K562 (cell line): ENCODE measurements around the gene RAP1GAP2. TPM values are rescaled to one million over a fixed set of nuclear protein-coding genes. Genes with fewer than 3 reads are reported as not detected.

ENCODE experiments used
- ATAC-seq: fragments of 200-7000 bp; cut with Tn5 transposase; 3 replicates; pipeline ENCODE4 v1.9.1; 2020; ENCODE audit warnings: moderate library complexity
- BruUV-seq: library from RNA; stranded (reverse); fragments of 400-500 nt; replicated peaks from 2 replicates; lab custom pipeline; 2021; lab: Mats Ljungman, UMichigan
- CTCF ChIA-PET: fragments of 300-600 bp; formaldehyde crosslinking; extraction: SDS; loops from one replicate; lab custom pipeline; 2021; ENCODE audit warnings: low intra/inter-chr PET ratio; lab: Yijun Ruan, JAX
- POLR2A ChIA-PET: fragments of 300-600, 350-650 bp; sonication (Branson Sonifier 250); formaldehyde crosslinking; extraction: SDS; loops from one replicate; lab custom pipeline; 2021; ENCODE audit warnings: antibody characterized with exemption, inconsistent platforms; lab: Yijun Ruan, JAX
- DNase-seq, 4 experiments: peaks; one replicate each; pipeline versions ENCODE4 v3.0.0 to v3.0.0-alpha.2; 2011 to 2018; ENCODE audit warnings: low spot score in 3 of 4, mixed read lengths in 3 of 4; ENCODE audit errors: extremely low read depth in 1 of 4
- FAIRE-seq: peaks from 2 replicates; lab custom pipeline; 2011; peaks lifted over from hg19 to GRCh38; lab: Jason Lieb, UNC
- H2AFZ ChIP-seq: 2 replicates; pipeline ENCODE4 v1.6.0; 2011; ENCODE audit warnings: low read depth, low read length, control low read depth, inconsistent platforms
- H3K27ac ChIP-seq: fragments of 200-600 bp; 3 replicates; pipeline ENCODE4 v1.8.0; 2011; ENCODE audit warnings: low read depth, mild to moderate bottlenecking, control low read depth, inconsistent platforms, low read length, moderate library complexity, mixed read lengths; ENCODE audit errors: extremely low read depth
- H3K27me3 ChIP-seq, 2 experiments: fragments of 300-600 bp in 1 of 2; 2 replicates in 1 of 2; 3 replicates in 1 of 2; pipeline versions ENCODE4 v1.6.0 to v1.8.0; 2011; ENCODE audit warnings: inconsistent platforms in 2 of 2, low read length in 2 of 2, mild to moderate bottlenecking in 1 of 2, mixed read lengths in 1 of 2, moderate library complexity in 1 of 2; ENCODE audit not compliant: control insufficient read depth in 2 of 2, insufficient read depth in 2 of 2
- H3K36me3 ChIP-seq: fragments of 300-600 bp; 3 replicates; pipeline ENCODE4 v1.8.0; 2011; ENCODE audit warnings: mild to moderate bottlenecking, low read length, inconsistent platforms; ENCODE audit not compliant: control insufficient read depth, insufficient read depth
- H3K4me1 ChIP-seq, 2 experiments: fragments of 200-600 bp in 1 of 2; replicated peaks in 1 of 2; 2 replicates in 1 of 2; 3 replicates in 1 of 2; pipeline versions ENCODE4 v1.5.1 to v1.8.0; 2011; ENCODE audit warnings: inconsistent platforms in 2 of 2, low read length in 2 of 2, mild to moderate bottlenecking in 1 of 2, mixed read lengths in 1 of 2, moderate library complexity in 1 of 2; ENCODE audit not compliant: control insufficient read depth in 2 of 2, insufficient read depth in 2 of 2
- H3K4me2 ChIP-seq: 2 replicates; pipeline ENCODE4 v1.6.1; 2011; ENCODE audit warnings: low read length, control low read depth, inconsistent platforms, mixed read lengths; ENCODE audit not compliant: insufficient read depth
- H3K4me3 ChIP-seq: fragments of 200-600 bp; sonication (generic), shearing (Covaris generic); 2 replicates; pipeline ENCODE4 v1.5.1; 2016; ENCODE audit warnings: control low read depth, inconsistent platforms
- H3K79me2 ChIP-seq: fragments of 200-600 bp; 3 replicates; pipeline ENCODE4 v1.8.0; 2011; ENCODE audit warnings: low read length, inconsistent platforms; ENCODE audit not compliant: control insufficient read depth, insufficient read depth
- H3K9ac ChIP-seq, 2 experiments: 2 replicates each; pipeline versions ENCODE4 v1.6.0 to v1.6.1; 2011; ENCODE audit warnings: low read depth in 2 of 2, low read length in 2 of 2, control low read depth in 1 of 2, inconsistent platforms in 1 of 2, mild to moderate bottlenecking in 1 of 2, mixed read lengths in 1 of 2; ENCODE audit not compliant: insufficient read depth in 1 of 2
- H3K9me1 ChIP-seq: one replicate; pipeline ENCODE4 v1.6.0; 2011; ENCODE audit warnings: inconsistent platforms, mild to moderate bottlenecking, low read length, moderate library complexity; ENCODE audit not compliant: control insufficient read depth, insufficient read depth
- H3K9me3 ChIP-seq: replicated peaks from 2 replicates; pipeline ENCODE4 v1.5.1; 2011; ENCODE audit warnings: low read depth, low read length, inconsistent platforms; ENCODE audit not compliant: control insufficient read depth, insufficient read depth
- H4K20me1 ChIP-seq: replicated peaks from 2 replicates; pipeline ENCODE4 v1.6.1; 2011; ENCODE audit warnings: low read length, inconsistent platforms, mixed read lengths; ENCODE audit not compliant: control insufficient read depth, insufficient read depth
- CSDE1 ChIP-seq, 2 experiments: fragments of 450-650 bp; IDR thresholded peaks; 2 replicates each; pipeline ENCODE4 v1.6.1; 2016; ENCODE audit warnings: mild to moderate bottlenecking in 1 of 2
- CTCF ChIP-seq, 3 experiments: IDR thresholded peaks in 2 of 3; conservative IDR thresholded peaks in 1 of 3; 2 replicates each; pipeline ENCODE4 v1.5.1; 2011 to 2012; ENCODE audit warnings: low read length in 3 of 3, mild to moderate bottlenecking in 3 of 3, control low read depth in 2 of 3, improper control_type of control experiment in 1 of 3, inconsistent platforms in 1 of 3, low read depth in 1 of 3, mixed read lengths in 1 of 3, moderate library complexity in 1 of 3; ENCODE audit not compliant: insufficient read depth in 2 of 3
- KAT8 ChIP-seq: fragments of 450-650 bp; IDR thresholded peaks from 2 replicates; pipeline ENCODE4 v1.6.1; 2016; ENCODE audit warnings: low read depth, mild to moderate bottlenecking
- MEF2A ChIP-seq: IDR thresholded peaks from 2 replicates; pipeline ENCODE4 v1.6.1; 2011; ENCODE audit warnings: low read depth, mild to moderate bottlenecking, low read length, moderate library complexity; ENCODE audit not compliant: control insufficient read depth
- NEUROD1 ChIP-seq: fragments of 150-350 bp; IDR thresholded peaks from 2 replicates; pipeline ENCODE4 v1.6.1; 2014; ENCODE audit warnings: borderline replicate concordance, low read length, low read depth; ENCODE audit not compliant: partially characterized antibody
- SETDB1 ChIP-seq: IDR thresholded peaks from one replicate; pipeline ENCODE4 v1.6.1; 2012; ENCODE audit warnings: low read length, control low read depth, inconsistent platforms
- TAF1 ChIP-seq: IDR thresholded peaks from 2 replicates; pipeline ENCODE4 v1.6.1; 2011; ENCODE audit warnings: mild to moderate bottlenecking, low read length, moderate library complexity; ENCODE audit not compliant: insufficient read depth, control insufficient read depth, severe bottlenecking; ENCODE audit errors: extremely low read depth
- TEAD2 ChIP-seq: fragments of 450-650 bp; IDR thresholded peaks from 2 replicates; pipeline ENCODE4 v1.6.1; 2016; ENCODE audit warnings: missing genetic modification characterization, control low read depth, missing compliant biosample characterization
- TEAD4 ChIP-seq, 2 experiments: sonication (generic) in 1 of 2; formaldehyde crosslinking in 1 of 2; IDR thresholded peaks; 2 replicates each; pipeline versions ENCODE4 v1.6.1 to v1.8.0; 2012 to 2022; ENCODE audit warnings: borderline replicate concordance in 1 of 2, inconsistent platforms in 1 of 2, low read length in 1 of 2, mild to moderate bottlenecking in 1 of 2, missing genetic modification reagents in 1 of 2
- ZFP1 ChIP-seq: fragments of 450-650 bp; formaldehyde crosslinking; IDR thresholded peaks from 2 replicates; pipeline ENCODE4 v1.4.0; 2020; ENCODE audit warnings: mild to moderate bottlenecking, mixed read lengths
- ZFP36 ChIP-seq: fragments of 150-350 bp; IDR thresholded peaks from 2 replicates; pipeline ENCODE4 v1.6.1; 2018; ENCODE audit warnings: low read length, low read depth; ENCODE audit not compliant: partially characterized antibody
- ZMIZ1 ChIP-seq, 2 experiments: fragments of 150-350 bp in 1 of 2; IDR thresholded peaks; 2 replicates each; pipeline ENCODE4 v1.6.1; 2012 to 2016; ENCODE audit warnings: low read depth in 2 of 2, low read length in 2 of 2, mild to moderate bottlenecking in 1 of 2, moderate library complexity in 1 of 2
- WGBS: fragments of 100-300 bp; shearing (Covaris generic); methylation state at CpG from one replicate; pipeline ENCODE4 v1.1.6; 2016; ENCODE audit warnings: low coverage, mixed read lengths; ENCODE audit not compliant: insufficient coverage; ENCODE audit errors: missing lambda C conversion rate; 5-methylcytosine and 5-hydroxymethylcytosine counted together
- in situ Hi-C: fragments of 300-500 bp; cut with MboI; formaldehyde crosslinking; loops from 4 replicates; pipeline ENCODE4 v1.15.0; 2018; ENCODE audit warnings: inconsistent platforms, mixed read lengths
- intact Hi-C: fragments of 100-400 bp; cut with micrococcal nuclease; formaldehyde crosslinking; loops from 2 replicates; pipeline ENCODE4 v1.14.2; 2022
- polyA plus RNA-seq, 8 experiments: library from polyadenylated mRNA; depleted of rRNA in 4 of 8; stranded (reverse) in 5 of 8; unstranded in 3 of 8; fragments of >200 nt; fragmentation: Nextera tagmentation in 2 of 8; fragmentation: Illumina TruSeq in 1 of 8; extraction: Ambion mirVana in 2 of 8; extraction: Trizol in 1 of 8; gene quantifications; 2 replicates each; pipeline versions ENCODE4 v1.2.1 to v1.2.3, GENCODE V29; 2011 to 2014; ENCODE audit warnings: inconsistent platforms in 1 of 8, missing spikeins in 1 of 8
- total RNA-seq, 7 experiments: library from RNA; depleted of rRNA in 6 of 7; stranded (reverse); fragments of >200 nt in 6 of 7; fragmentation: Illumina TruSeq in 2 of 7; extraction: Trizol in 2 of 7; gene quantifications; 2 replicates each; pipeline versions ENCODE4 v1.2.1 to v1.2.3, GENCODE V29; 2011 to 2021; ENCODE audit warnings: low replicate concordance in 1 of 7

RAP1GAP2 gene
- total and polyA plus RNA-seq, 9 of the 15 experiments (the other 6 are each of a cell fraction or from before 2014, with no cell fraction given): 0.01 to 1.3 (median 0.42) TPM; not detected in 1

GRCh38 chr17:2977157-2977556 lies 180.9 kb downstream of the RAP1GAP2 start:
- FAIRE-seq (no peak), ATAC-seq (no peak), DNase-seq (no peak)
- ChIA-PET POLR2A (interaction anchor here (0.6 kb wide), 1 partner anchor 10 kb away, joined by 3 read pairs; no protein-coding TSS in a partner anchor), CTCF (no interaction called here)
- 4% methylated on average over 2 of the region's 3 CpGs for WGBS
- H3K79me2 ChIP-seq: no peaks in the 10 kb centered on the region
- no peak overlapping the region for H3K4me2 ChIP-seq
- peaks cover 0 to 14% of the 10 kb centered on the region in 2 experiments; a peak in 2 of 5 replicates for H3K27me3 ChIP-seq
- TF ChIP-seq NEUROD1 (no peak), CSDE1 (IDR thresholded peaks at IDR 0.05) (no peak), MEF2A (no peak), ZFP36 (no peak), TEAD2 (tag) (no peak), ZMIZ1 (IDR thresholded peaks at IDR 0.05; ENCODE audit: low read depth in 2 of 2, low read length in 2 of 2) (no peak), KAT8 (no peak), ZFP1 (no peak), SETDB1 (no peak), TAF1 (no peak), TEAD4 (IDR thresholded peaks at IDR 0.05; ENCODE audit: low read length) (no peak), TEAD4 (CRISPR knock-in tag; IDR thresholded peaks at IDR 0.05; ENCODE audit: borderline replicate concordance) (no peak), CTCF (IDR thresholded peaks at IDR 0.05 in 2 of 3, conservative IDR thresholded peaks at IDR 0.05 in 1 of 3; ENCODE audit: insufficient read depth in 2 of 3, low read depth in 1 of 3, low read length in 3 of 3) (no peak)
- no peak overlapping the region for H3K27ac ChIP-seq
- no peak overlapping the region for H3K4me3 ChIP-seq
- no peaks in the 10 kb centered on the region for H4K20me1 ChIP-seq
- H3K36me3 ChIP-seq: no peaks in the 10 kb centered on the region
- in situ Hi-C loops (no loop called here), intact Hi-C loops (no loop called here)
- H3K9me3 ChIP-seq: no peaks in the 10 kb centered on the region
- no TSS peak for BruUV-seq
- no peak overlapping the region for H3K9ac ChIP-seq
- H2AFZ ChIP-seq: no peak overlapping the region
- no peaks in the 10 kb centered on the region for H3K4me1 ChIP-seq
- no peaks in the 10 kb centered on the region for H3K9me1 ChIP-seq
